Kidney (tissue), 14 donors: Measurements from ENCODE around the gene CENPU. TPM values are rescaled to one million over a fixed set of nuclear protein-coding genes. Genes with fewer than 3 reads are reported as not detected.

Source experiments
- DNase-seq, 5 donors: peaks; one replicate each; pipeline ENCODE4 v3.0.0-alpha.2; 2013 to 2020
- FAIRE-seq: peaks from 2 replicates; lab custom pipeline; 2012; peaks lifted over from hg19 to GRCh38; lab: Jason Lieb, UNC
- H3K27ac ChIP-seq, 2 donors: one replicate each; pipeline ENCODE4 v1.7.0; 2013; ENCODE audit warnings: low read depth in 2 of 2, low read length in 2 of 2, inconsistent platforms in 1 of 2
- H3K27me3 ChIP-seq: one replicate; pipeline ENCODE4 v1.7.1; 2013; ENCODE audit warnings: low read length, inconsistent platforms; ENCODE audit not compliant: control insufficient read depth, insufficient read depth
- H3K36me3 ChIP-seq, 3 donors: one replicate each; pipeline versions ENCODE4 v1.7.0 to v1.7.1; 2013; ENCODE audit warnings: low read length in 3 of 3, control low read depth in 1 of 3, inconsistent platforms in 1 of 3; ENCODE audit not compliant: insufficient read depth in 3 of 3, control insufficient read depth in 2 of 3
- H3K4me1 ChIP-seq, 3 donors: one replicate each; pipeline versions ENCODE4 v1.7.0 to v1.7.1; 2013; ENCODE audit warnings: low read length in 3 of 3, inconsistent platforms in 1 of 3, low read depth in 1 of 3; ENCODE audit not compliant: control insufficient read depth in 2 of 3, insufficient read depth in 2 of 3
- H3K4me3 ChIP-seq, 3 donors: one replicate each; pipeline versions ENCODE4 v1.7.0 to v1.8.1; 2013; ENCODE audit warnings: low read length in 3 of 3, control low read depth in 1 of 3, inconsistent platforms in 1 of 3
- H3K9ac ChIP-seq, 3 donors: one replicate each; pipeline versions ENCODE4 v1.7.0 to v1.7.1; 2013; ENCODE audit warnings: low read length in 3 of 3, control low read depth in 1 of 3, inconsistent platforms in 1 of 3
- H3K9me3 ChIP-seq, 3 donors: one replicate each; pipeline versions ENCODE4 v1.7.0 to v1.7.1; 2013; ENCODE audit warnings: low read length in 3 of 3, control low read depth in 1 of 3, inconsistent platforms in 1 of 3; ENCODE audit not compliant: control insufficient read depth in 2 of 3, insufficient read depth in 1 of 3
- intact Hi-C: fragments of 100-400 bp; cut with DNase I; formaldehyde crosslinking; loops from one replicate; pipeline ENCODE4 v1.11.1; 2022
- polyA plus RNA-seq: library from polyadenylated mRNA; stranded (reverse); fragments of 350-450 nt; fragmentation: Illumina TruSeq; extraction: RNeasy Lipid Tissue Mini Kit (QIAGEN cat#74804); gene quantifications from one replicate; pipeline ENCODE4 v1.2.3, GENCODE V29; 2014; ENCODE audit warnings: low read depth, low replicate concordance; ENCODE audit not compliant: insufficient read depth
- total RNA-seq: library from RNA; stranded (reverse); fragmentation: NEBNext Ultra II Directional; extraction: Animal tissue kit (Norgen Biotek cat#: 25700); gene quantifications from one replicate; pipeline ENCODE4 v1.2.1, GENCODE V29; 2021
- TF ChIP-seq, protein P1 (sequence below): IDR thresholded peaks from 3 replicates; pipeline ENCODE4 v1.5.1; 2012; ENCODE audit warnings: mild to moderate bottlenecking, moderate library complexity, borderline replicate concordance; ENCODE audit not compliant: insufficient read depth; ENCODE audit errors: extremely low read depth
- donor health status: control.
- donor health status: control.
- donor health status: control.
- donor health status: control.
- donor health status: control.
- donor health status: DM: yes; HTN: yes; CAD: no.
- donor health status: Normal renal cell carcinoma (clear cell type).

CENPU gene
- total and polyA plus RNA-seq, 2 donors from 2014 or later, result 2.2 to 2.5 TPM

GRCh38 chr4:184649971-184650855 lies 83.7 kb downstream of the CENPU start:
- no peaks in the 10 kb centered on the region for H3K9me3 ChIP-seq
- H3K4me1 ChIP-seq, result peaks cover 3 to 22% (median 19%) of the 10 kb centered on the region in 3 donors
- TF ChIP-seq, protein P1, sequence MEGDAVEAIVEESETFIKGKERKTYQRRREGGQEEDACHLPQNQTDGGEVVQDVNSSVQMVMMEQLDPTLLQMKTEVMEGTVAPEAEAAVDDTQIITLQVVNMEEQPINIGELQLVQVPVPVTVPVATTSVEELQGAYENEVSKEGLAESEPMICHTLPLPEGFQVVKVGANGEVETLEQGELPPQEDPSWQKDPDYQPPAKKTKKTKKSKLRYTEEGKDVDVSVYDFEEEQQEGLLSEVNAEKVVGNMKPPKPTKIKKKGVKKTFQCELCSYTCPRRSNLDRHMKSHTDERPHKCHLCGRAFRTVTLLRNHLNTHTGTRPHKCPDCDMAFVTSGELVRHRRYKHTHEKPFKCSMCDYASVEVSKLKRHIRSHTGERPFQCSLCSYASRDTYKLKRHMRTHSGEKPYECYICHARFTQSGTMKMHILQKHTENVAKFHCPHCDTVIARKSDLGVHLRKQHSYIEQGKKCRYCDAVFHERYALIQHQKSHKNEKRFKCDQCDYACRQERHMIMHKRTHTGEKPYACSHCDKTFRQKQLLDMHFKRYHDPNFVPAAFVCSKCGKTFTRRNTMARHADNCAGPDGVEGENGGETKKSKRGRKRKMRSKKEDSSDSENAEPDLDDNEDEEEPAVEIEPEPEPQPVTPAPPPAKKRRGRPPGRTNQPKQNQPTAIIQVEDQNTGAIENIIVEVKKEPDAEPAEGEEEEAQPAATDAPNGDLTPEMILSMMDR, result no peak
- no peaks in the 10 kb centered on the region for H3K27me3 ChIP-seq
- no peaks in the 10 kb centered on the region for H3K36me3 ChIP-seq
- peak overlapping the region; percentile 76 to 93 (median 86) for H3K9ac ChIP-seq
- intact Hi-C loops, result no loop called here
- DNase-seq (peak in 3 of 5 donors; percentile 47 to 81 (median 68)), FAIRE-seq (no peak)
- peak overlapping the region; percentile 78 to 95 (median 89) for H3K4me3 ChIP-seq
- H3K27ac ChIP-seq, result peak overlapping the region; percentile 54 to 68

DNA sequence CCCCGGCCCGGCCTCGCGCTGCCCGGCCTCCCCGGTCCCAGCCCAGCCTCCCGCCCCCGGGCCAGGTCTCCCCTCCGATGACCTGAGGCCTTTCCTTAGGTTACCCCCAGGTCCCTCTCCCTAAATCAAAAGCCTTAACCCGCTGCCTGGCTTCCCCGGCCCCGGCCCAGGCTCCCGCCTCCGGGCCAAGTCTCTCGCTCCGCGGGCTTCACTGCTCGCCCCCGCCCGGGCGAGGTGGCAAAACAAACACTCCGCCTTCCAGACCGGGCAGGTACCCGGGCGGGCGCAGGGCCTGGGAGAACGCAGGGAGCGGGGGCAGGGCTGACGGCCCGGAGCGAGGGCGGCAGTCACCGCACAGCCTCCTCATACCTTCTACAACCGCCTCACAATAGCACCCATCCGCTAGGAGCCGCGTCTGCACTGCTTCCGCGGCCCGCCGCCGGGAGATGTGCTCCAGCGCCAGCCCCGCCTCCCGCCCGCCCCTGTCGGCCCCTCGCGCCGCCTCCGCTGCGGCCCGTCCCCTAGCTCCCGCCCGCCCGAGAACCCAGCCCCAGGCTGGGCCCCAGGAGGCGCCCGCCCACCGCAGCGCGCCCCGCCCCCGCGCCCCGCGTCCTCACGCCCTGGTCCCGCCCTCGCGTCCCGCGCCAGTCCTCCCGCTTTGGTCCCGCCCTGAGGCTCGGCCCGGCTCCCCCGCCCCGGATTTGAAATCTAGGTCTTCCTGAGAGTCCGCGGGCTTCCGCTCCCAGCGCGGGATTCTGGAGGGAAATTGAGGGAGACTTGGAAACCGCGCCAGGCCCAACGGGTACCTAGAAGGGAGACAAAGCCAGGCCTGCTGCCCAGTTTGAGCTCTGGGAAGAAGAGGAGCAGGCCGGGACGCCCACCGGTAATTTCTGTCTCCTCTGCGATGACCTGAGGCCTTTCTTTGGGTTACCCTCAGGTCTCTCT lies 84.6 kb downstream of the CENPU start, which contains the start of the genes CASP3 and PRIMPOL:
CASP3 (minus strand) TSS at position 422 of the 945 bp plus-strand sequence. CDS start 10,994 bp downstream, outside the sequence.
PRIMPOL (plus strand) TSS at position 713 of the 945 bp plus-strand sequence. CDS start 7,403 bp downstream, outside the sequence.
- peaks cover 3 to 22% (median 19%) of the 10 kb centered on the region in 3 donors for H3K4me1 ChIP-seq
- peak within 1 kb of the TSS; percentile 96 to 97 for H3K27ac ChIP-seq
- peak within 1 kb of the TSS; percentile 91 to 95 (median 91) for H3K4me3 ChIP-seq
- peak within 1 kb of the TSS; percentile 86 to 96 (median 93) for H3K9ac ChIP-seq
- TF ChIP-seq, protein P1, result peak; percentile 24
- H3K27me3 ChIP-seq, result no peaks in the 10 kb centered on the region
- H3K36me3 ChIP-seq, result no peaks in the 10 kb centered on the region
- H3K9me3 ChIP-seq, result no peaks in the 10 kb centered on the region
- DNase-seq, result peak; percentile 96 to 99 (median 98)
- no peak for FAIRE-seq
- intact Hi-C loops, result no loop called here

DNA sequence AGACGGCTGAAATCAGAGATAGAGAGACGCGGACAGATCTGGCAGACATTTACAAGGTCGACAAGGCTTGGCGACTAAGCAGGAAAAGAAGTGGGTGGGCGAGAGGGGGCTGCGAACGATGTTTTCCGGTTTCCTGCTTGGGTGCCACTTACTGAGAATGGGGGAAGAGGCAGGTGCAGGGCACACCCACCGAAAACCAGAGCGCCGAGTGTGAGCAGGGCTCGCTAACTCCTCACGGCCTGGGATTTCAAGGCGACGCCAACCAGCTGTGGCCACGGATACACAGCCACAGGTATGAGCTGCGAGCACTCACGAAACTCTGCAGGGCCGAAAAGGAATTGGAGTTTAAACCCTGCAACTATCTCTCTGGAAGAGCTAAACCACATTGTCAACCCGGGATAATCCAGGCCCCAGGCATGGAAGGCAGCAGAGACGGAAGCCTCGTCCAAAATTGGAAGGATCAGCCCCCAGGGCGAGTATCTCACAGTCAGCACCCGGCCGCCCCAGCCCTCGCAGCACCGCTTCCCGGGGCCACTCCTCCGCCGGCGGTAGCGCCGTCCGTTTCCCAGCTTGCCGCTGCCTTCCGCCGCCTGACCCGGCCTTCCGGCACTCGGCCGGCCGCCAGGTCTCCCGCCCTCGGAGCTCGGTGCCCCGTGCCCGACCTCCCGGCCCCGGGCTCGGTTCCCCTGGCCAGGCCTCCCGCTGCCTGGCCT lies 85.4 kb downstream of the CENPU start:
- Histone ChIP-seq H3K9ac (peak overlapping the region; percentile 70 to 96 (median 90)), H3K36me3 (no peaks in the 10 kb centered on the region), H3K9me3 (no peaks in the 10 kb centered on the region), H3K27ac (peak overlapping the region; percentile 96 to 97), H3K27me3 (no peaks in the 10 kb centered on the region), H3K4me1 (peaks cover 3 to 22% (median 19%) of the 10 kb centered on the region in 3 donors), H3K4me3 (peak overlapping the region; percentile 90 to 91 (median 91))
- intact Hi-C loops, result no loop called here
- TF ChIP-seq, protein P1, result no peak
- FAIRE-seq (no peak), DNase-seq (peak; percentile 48 to 91 (median 76))
